ENCODE results near the gene SLX4IP.

SLX4IP gene

GRCh38 chr20:10568032-10568431 lies 132.9 kb downstream of the SLX4IP start:
- Histone ChIP-seq H3K36me3 (ENCODE audit: control insufficient read depth in 2 of 2, insufficient read depth in 1 of 2, low read length in 2 of 2) (no peaks in the 10 kb centered on the region), H3K4me3 (ENCODE audit: low read depth, low read length) (no peak overlapping the region), H3K27ac (ENCODE audit: extremely low read depth, low read depth, low read length) (no peak overlapping the region), H3K4me1 (ENCODE audit: control insufficient read depth, insufficient read depth, low read length) (0 out of 2 replicates have a peak, but pooled peaks cover under 1% of the 10 kb centered on the region), H3K9me3 (ENCODE audit: control insufficient read depth, insufficient read depth, low read depth, low read length) (no peaks in the 10 kb centered on the region)
- ChIA-PET POLR2A (no interaction called here), CTCF (interaction anchor here (0.9 kb wide), 1 partner anchor 25 kb away, joined by 3 read pairs; no protein-coding TSS in a partner anchor)
- no peak for TF ChIP-seq EGR2 (tag by site-specific recombination; IDR thresholded peaks at IDR 0.05; ENCODE audit: low read depth)
- no peak for TF ChIP-seq ZNF837 (tag by site-specific recombination; IDR thresholded peaks at IDR 0.05)
- TF ChIP-seq SP7 (tag by site-specific recombination; IDR thresholded peaks at IDR 0.05), result no peak

GRCh38 chr20:10571313-10571815 lies 136.3 kb downstream of the SLX4IP start:
- no peaks in the 10 kb centered on the region for H3K9me3 ChIP-seq (ENCODE audit: control insufficient read depth, insufficient read depth, low read depth, low read length)
- H3K36me3 ChIP-seq (ENCODE audit: control insufficient read depth in 2 of 2, insufficient read depth in 1 of 2, low read length in 2 of 2), result no peaks in the 10 kb centered on the region
- H3K27ac ChIP-seq (ENCODE audit: extremely low read depth, low read depth, low read length), result no peak overlapping the region
- H3K4me1 ChIP-seq (ENCODE audit: control insufficient read depth, insufficient read depth, low read length), result peaks cover 10% of the 10 kb centered on the region
- no peak overlapping the region for H3K4me3 ChIP-seq (ENCODE audit: low read depth, low read length)
- ChIA-PET CTCF (no interaction called here), POLR2A (no interaction called here)
- TF ChIP-seq RBAK (tag by site-specific recombination; IDR thresholded peaks at IDR 0.05) (no peak), ZNF335 (tag by site-specific recombination; conservative IDR thresholded peaks at IDR 0.05) (no peak), ZNF138 (tag by site-specific recombination; IDR thresholded peaks at IDR 0.05; ENCODE audit: borderline replicate concordance) (no peak), ZNF174 (tag by site-specific recombination; IDR thresholded peaks at IDR 0.05) (no peak)

- ChIA-PET CTCF (no interaction called here), POLR2A (no interaction called here)
- Histone ChIP-seq H3K36me3 (ENCODE audit: control insufficient read depth in 2 of 2, insufficient read depth in 1 of 2, low read length in 2 of 2) (no peaks in the 10 kb centered on the region), H3K4me3 (ENCODE audit: low read depth, low read length) (no peak overlapping the region), H3K9me3 (ENCODE audit: control insufficient read depth, insufficient read depth, low read depth, low read length) (no peaks in the 10 kb centered on the region), H3K4me1 (ENCODE audit: control insufficient read depth, insufficient read depth, low read length) (peaks cover 10% of the 10 kb centered on the region), H3K27ac (ENCODE audit: extremely low read depth, low read depth, low read length) (no peak overlapping the region)
- TF ChIP-seq ZNF18 (tag by site-specific recombination; IDR thresholded peaks at IDR 0.05), result no peak
- TF ChIP-seq ZNF362 (tag by site-specific recombination; IDR thresholded peaks at IDR 0.05), result no peak
- TF ChIP-seq ATF2 (tag by site-specific recombination; IDR thresholded peaks at IDR 0.05; ENCODE audit: low read depth), result no peak
- TF ChIP-seq ZNF621 (tag by site-specific recombination; IDR thresholded peaks at IDR 0.05), result no peak
- no peak for TF ChIP-seq ZNF398 (tag by site-specific recombination; IDR thresholded peaks at IDR 0.05)
- no peak for TF ChIP-seq ZFP69B (tag by site-specific recombination; IDR thresholded peaks at IDR 0.05)
- TF ChIP-seq ZNF311 (tag by site-specific recombination; IDR thresholded peaks at IDR 0.05; ENCODE audit: borderline replicate concordance), result no peak
- no peak for TF ChIP-seq ZFP37 (tag by site-specific recombination; IDR thresholded peaks at IDR 0.05)
- TF ChIP-seq PBX3 (CRISPR knock-in tag; IDR thresholded peaks at IDR 0.05), result no peak
- no peak for TF ChIP-seq ZNF23 (tag by site-specific recombination; IDR thresholded peaks at IDR 0.05; ENCODE audit: borderline replicate concordance)
- no peak for TF ChIP-seq ZNF335 (tag by site-specific recombination; conservative IDR thresholded peaks at IDR 0.05)
- no peak for TF ChIP-seq ZNF521 (tag by site-specific recombination; IDR thresholded peaks at IDR 0.05)
- TF ChIP-seq TSHZ1 (tag by site-specific recombination; IDR thresholded peaks at IDR 0.05; ENCODE audit: borderline replicate concordance), result no peak
- no peak for TF ChIP-seq ZNF660 (tag by site-specific recombination; IDR thresholded peaks at IDR 0.05)
- TF ChIP-seq OVOL3 (tag by site-specific recombination; IDR thresholded peaks at IDR 0.05), result no peak
Observed at GRCh38 chr20:10572853-10573252, 137.7 kb downstream of the SLX4IP start.

All from HEK293 (cell line).